Thymus (tissue), 11 donors: Measurements from ENCODE around the gene CLSTN2. TPM values are rescaled to one million over a fixed set of nuclear protein-coding genes. Genes with fewer than 3 reads are reported as not detected.

Source experiments
- DNase-seq, 9 donors: peaks; one replicate each; pipeline ENCODE4 v3.0.0-alpha.2; 2013; ENCODE audit warnings: low spot score in 9 of 9, low read depth in 6 of 9, missing footprints in 1 of 9
- H3K27ac ChIP-seq, 2 donors: one replicate each; pipeline ENCODE4 v1.5.1; 2013; ENCODE audit warnings: control low read depth in 1 of 2, low read depth in 1 of 2, low read length in 1 of 2, mild to moderate bottlenecking in 1 of 2, moderate library complexity in 1 of 2
- H3K27me3 ChIP-seq, 2 donors: one replicate each; pipeline ENCODE4 v1.5.1; 2013; ENCODE audit warnings: low read length in 1 of 2; ENCODE audit not compliant: control insufficient read depth in 2 of 2, insufficient read depth in 1 of 2
- H3K36me3 ChIP-seq, 2 donors: one replicate each; pipeline ENCODE4 v1.5.1; 2013; ENCODE audit warnings: low read length in 1 of 2, mild to moderate bottlenecking in 1 of 2, moderate library complexity in 1 of 2; ENCODE audit not compliant: control insufficient read depth in 2 of 2, insufficient read depth in 2 of 2
- H3K4me1 ChIP-seq, 2 donors: one replicate each; pipeline ENCODE4 v1.5.1; 2013; ENCODE audit warnings: low read length in 2 of 2; ENCODE audit not compliant: control insufficient read depth in 2 of 2, insufficient read depth in 2 of 2
- H3K4me3 ChIP-seq, 2 donors: one replicate each; pipeline ENCODE4 v1.5.1; 2013; ENCODE audit warnings: low read length in 2 of 2, control low read depth in 1 of 2, mild to moderate bottlenecking in 1 of 2
- H3K9me3 ChIP-seq, 2 donors: one replicate each; pipeline ENCODE4 v1.5.1; 2013; ENCODE audit warnings: low read length in 1 of 2, mild to moderate bottlenecking in 1 of 2; ENCODE audit not compliant: control insufficient read depth in 2 of 2, insufficient read depth in 1 of 2
- WGBS: extraction: QIAGEN DNeasy Blood & Tissue Kit; methylation state at CpG from one replicate; pipeline ENCODE4 v1.1.7; 2013; 5-methylcytosine and 5-hydroxymethylcytosine counted together
- polyA plus RNA-seq: library from polyadenylated mRNA; stranded (reverse); fragments of 200-250 nt; gene quantifications from one replicate; pipeline ENCODE4 v1.2.3, GENCODE V29; 2013
- total RNA-seq: library from RNA; stranded (reverse); fragments of 120-200 nt; gene quantifications from one replicate; pipeline ENCODE4 v1.2.4, GENCODE V29; 2013
- donor health status: healthy.

Gene CLSTN2
- total and polyA plus RNA-seq, 2 donors, result 0.25 to 0.61 TPM

- WGBS, result 93% methylated on average over 7 of the region's 7 CpGs
- H3K9me3 ChIP-seq, result no peaks in the 10 kb centered on the region
- no peaks in the 10 kb centered on the region for H3K27me3 ChIP-seq
- no peak overlapping the region for H3K4me3 ChIP-seq
- no peak overlapping the region for H3K27ac ChIP-seq
- no peak for DNase-seq
- no peaks in the 10 kb centered on the region for H3K36me3 ChIP-seq
- H3K4me1 ChIP-seq, result no peaks in the 10 kb centered on the region
These were observed 230.1 kb downstream of the CLSTN2 start for GRCh38 chr3:140164922-140165590.

GRCh38 chr3:140165781-140166180, 230.8 kb downstream of the CLSTN2 start:
- Histone ChIP-seq H3K27me3 (no peaks in the 10 kb centered on the region), H3K4me3 (no peak overlapping the region), H3K9me3 (no peaks in the 10 kb centered on the region), H3K36me3 (no peaks in the 10 kb centered on the region), H3K27ac (no peak overlapping the region), H3K4me1 (no peaks in the 10 kb centered on the region)
- DNase-seq, result no peak

DNA sequence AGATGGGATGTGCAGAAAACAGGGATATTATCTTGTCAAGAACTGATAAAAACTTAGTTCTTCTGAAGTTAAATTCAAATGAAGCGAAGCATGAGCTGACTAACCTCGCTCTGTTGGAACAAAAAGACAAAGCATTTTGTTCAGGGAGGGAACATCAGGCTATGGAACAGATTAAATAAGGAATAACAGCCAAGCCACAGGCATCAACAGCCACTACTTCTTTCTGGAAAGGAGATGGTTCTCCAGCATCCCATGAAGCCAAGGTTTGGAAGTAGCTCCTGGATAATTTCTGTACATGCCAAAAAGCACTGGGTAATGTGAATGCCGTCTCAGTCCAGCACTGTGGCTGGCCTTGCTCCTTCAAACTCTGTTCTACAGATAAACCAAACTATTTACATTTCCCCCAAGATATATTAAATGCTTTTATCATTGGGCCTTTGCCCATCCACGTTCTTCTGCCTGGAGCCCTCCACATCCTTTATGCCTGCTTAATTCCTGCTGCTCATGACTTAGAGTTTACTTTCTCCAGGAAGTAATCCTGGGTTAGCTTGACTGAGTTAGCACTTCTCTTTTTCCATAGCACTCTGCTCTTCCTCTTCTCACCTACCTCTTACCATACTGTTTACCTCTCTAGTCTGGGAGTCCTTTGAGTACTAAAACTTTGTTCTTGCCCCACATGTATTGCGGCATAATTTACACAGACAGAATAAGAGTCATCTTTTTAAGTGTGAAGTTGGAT, 232.0 kb downstream of the CLSTN2 start:
- no peak overlapping the region for H3K4me3 ChIP-seq
- no peaks in the 10 kb centered on the region for H3K36me3 ChIP-seq
- DNase-seq, result no peak
- H3K9me3 ChIP-seq, result no peaks in the 10 kb centered on the region
- H3K27me3 ChIP-seq, result no peaks in the 10 kb centered on the region
- H3K27ac ChIP-seq, result no peak overlapping the region
- 77% methylated on average over 5 of the region's 5 CpGs for WGBS
- no peaks in the 10 kb centered on the region for H3K4me1 ChIP-seq

GRCh38 chr3:140167600-140168281, 232.8 kb downstream of the CLSTN2 start:
- no peak overlapping the region for H3K27ac ChIP-seq
- DNase-seq, result no peak
- 86% methylated on average over 5 of the region's 5 CpGs for whole genome bisulfite sequencing
- no peaks in the 10 kb centered on the region for H3K9me3 ChIP-seq
- H3K36me3 ChIP-seq, result no peaks in the 10 kb centered on the region
- no peaks in the 10 kb centered on the region for H3K4me1 ChIP-seq
- no peak overlapping the region for H3K4me3 ChIP-seq
- H3K27me3 ChIP-seq, result no peaks in the 10 kb centered on the region

GRCh38 chr3:140170612-140171011, 235.6 kb downstream of the CLSTN2 start:
- WGBS, result 10% methylated on average over 1 of the region's 1 CpG
- H3K36me3 ChIP-seq, result no peaks in the 10 kb centered on the region

DNA sequence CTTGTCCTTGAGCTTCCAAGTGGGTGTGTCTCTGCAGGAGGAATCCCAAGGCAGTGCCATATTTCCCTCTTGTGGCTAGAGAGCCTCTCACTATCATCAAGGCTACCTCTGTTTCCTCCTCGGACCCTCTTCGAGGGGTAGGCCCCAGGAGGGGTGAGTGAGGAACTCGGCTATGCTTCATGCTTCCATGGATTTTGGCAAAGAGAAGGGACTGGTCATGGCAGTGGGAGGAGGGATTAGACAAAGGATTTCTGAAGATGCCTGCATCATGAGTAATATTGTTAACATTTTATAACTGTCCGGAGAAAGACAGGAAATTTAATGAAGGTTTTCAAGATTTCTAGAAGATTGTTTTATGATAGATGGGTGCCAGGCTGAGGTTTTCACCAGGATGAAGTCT, 241.5 kb downstream of the CLSTN2 start:
- no peak overlapping the region for H3K4me3 ChIP-seq
- H3K36me3 ChIP-seq, result no peaks in the 10 kb centered on the region
- H3K4me1 ChIP-seq, result no peaks in the 10 kb centered on the region
- 87% methylated on average over 4 of the region's 4 CpGs for WGBS
- H3K27ac ChIP-seq, result no peak overlapping the region
- DNase-seq, result no peak
- H3K27me3 ChIP-seq, result no peaks in the 10 kb centered on the region
- H3K9me3 ChIP-seq, result no peaks in the 10 kb centered on the region

More at GRCh38 chr3:140170612-140171011, 235.6 kb downstream of the CLSTN2 start:
- H3K4me3 ChIP-seq, result no peak overlapping the region
- H3K9me3 ChIP-seq, result no peaks in the 10 kb centered on the region
- H3K27me3 ChIP-seq, result no peaks in the 10 kb centered on the region
- no peaks in the 10 kb centered on the region for H3K4me1 ChIP-seq
- DNase-seq, result no peak
- no peak overlapping the region for H3K27ac ChIP-seq

DNA sequence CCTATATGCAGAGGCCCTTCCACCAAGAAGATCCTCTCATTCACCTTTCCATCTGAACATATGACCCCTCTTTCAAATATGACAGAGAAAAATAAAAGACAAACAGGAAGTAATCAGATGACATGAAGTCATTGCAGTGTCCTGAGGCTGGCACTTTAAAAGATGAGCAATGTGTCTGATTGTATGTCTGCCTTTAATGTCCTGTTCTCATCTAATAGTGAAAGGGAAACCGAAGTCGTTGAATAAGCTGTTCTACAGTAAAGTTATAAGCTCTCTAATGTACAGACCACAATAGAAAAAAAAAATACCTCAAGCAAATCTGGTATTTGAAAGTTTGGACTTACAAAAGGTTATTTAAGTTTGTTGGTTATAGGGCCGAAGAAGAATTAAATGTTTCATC, 243.0 kb downstream of the CLSTN2 start:
- WGBS, result 89% methylated on average over 3 of the region's 3 CpGs
- H3K36me3 ChIP-seq, result no peaks in the 10 kb centered on the region
- no peaks in the 10 kb centered on the region for H3K27me3 ChIP-seq

DNA sequence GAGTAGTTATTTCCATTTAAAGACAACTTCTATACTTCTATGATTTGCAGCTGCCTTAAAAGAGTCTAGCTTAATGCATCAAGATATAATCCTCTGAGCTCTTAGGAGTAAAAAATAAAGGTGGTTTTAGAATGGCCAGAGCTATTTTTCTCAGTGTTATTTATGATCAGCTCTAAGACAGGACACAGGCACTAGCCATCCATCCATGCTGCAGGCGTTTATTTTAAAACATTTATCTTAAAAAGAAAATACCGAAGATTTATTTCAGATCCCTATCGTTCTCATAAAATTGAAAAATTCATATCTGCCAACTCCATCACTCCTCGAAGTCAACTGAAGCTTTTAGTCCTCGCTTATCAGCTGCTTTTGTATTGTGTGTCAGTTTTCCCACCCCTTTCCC, 243.5 kb downstream of the CLSTN2 start:
- Histone ChIP-seq H3K4me1 (no peaks in the 10 kb centered on the region), H3K9me3 (no peaks in the 10 kb centered on the region), H3K36me3 (no peaks in the 10 kb centered on the region), H3K27me3 (no peaks in the 10 kb centered on the region), H3K4me3 (no peak overlapping the region), H3K27ac (no peak overlapping the region)
- WGBS, result 89% methylated on average over 5 of the region's 5 CpGs
- DNase-seq, result no peak

More for the DNA sequence above, 243.0 kb downstream of the CLSTN2 start:
- Histone ChIP-seq H3K27ac (no peak overlapping the region), H3K9me3 (no peaks in the 10 kb centered on the region), H3K4me3 (no peak overlapping the region), H3K4me1 (no peaks in the 10 kb centered on the region)
- DNase-seq, result no peak

DNA sequence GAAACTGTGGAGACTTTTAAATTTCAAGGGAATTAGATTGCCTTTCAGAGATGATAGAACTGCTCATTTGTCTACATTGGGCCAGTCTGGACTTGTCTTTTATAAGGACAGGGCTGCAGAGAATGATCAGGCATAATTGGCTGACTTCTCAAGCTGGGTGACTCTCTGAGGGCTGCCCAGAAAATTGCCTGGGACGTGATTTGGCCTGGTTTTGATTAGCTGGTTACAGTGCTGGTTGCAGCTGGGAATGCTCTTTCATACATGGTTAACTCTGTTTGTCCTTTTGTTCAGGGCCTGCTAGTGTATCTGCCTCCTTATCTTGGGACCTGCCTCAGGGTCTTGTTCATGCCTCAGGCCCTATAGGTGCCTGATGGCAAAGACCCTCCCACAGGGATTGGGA, 245.6 kb downstream of the CLSTN2 start:
- H3K27me3 ChIP-seq, result no peaks in the 10 kb centered on the region
- no peak overlapping the region for H3K4me3 ChIP-seq
- 91% methylated on average over 1 of the region's 1 CpG for whole genome bisulfite sequencing
- no peak for DNase-seq
- H3K4me1 ChIP-seq, result no peaks in the 10 kb centered on the region
- H3K36me3 ChIP-seq, result no peaks in the 10 kb centered on the region
- H3K9me3 ChIP-seq, result no peaks in the 10 kb centered on the region
- no peak overlapping the region for H3K27ac ChIP-seq
